Activated CD8-positive, alpha-beta memory T cell treated with anti-CD3 and anti-CD28 coated beads, Interleukin-2, amount 10 ng/mL, durations not matched to agents 7 days and 5 days (primary cell): Measurements from ENCODE around the gene PADI2. TPM values are rescaled to one million over a fixed set of nuclear protein-coding genes. Genes with fewer than 3 reads are reported as not detected.

Experiments
- ATAC-seq: fragments of 150-1000 bp; cut with Tn5 transposase; one replicate; pipeline ENCODE4 v1.10.0; 2021; ENCODE audit warnings: moderate library complexity
- CTCF ChIA-PET: fragments of 350-600 bp; sonication (Branson Sonifier 250); formaldehyde crosslinking; loops from one replicate; lab custom pipeline; 2021; ENCODE audit warnings: antibody characterized with exemption; lab: Charles Lee
- DNase-seq: peaks from one replicate; pipeline ENCODE4 v3.0.0-alpha.2; 2020
- H3K27ac Mint-ChIP-seq: one replicate; pipeline ENCODE4 v1.8.0; 2021; ENCODE audit warnings: mild to moderate bottlenecking, mixed read lengths
- H3K27me3 Mint-ChIP-seq: one replicate; pipeline ENCODE4 v1.8.0; 2021; ENCODE audit warnings: mixed read lengths
- H3K36me3 Mint-ChIP-seq: one replicate; pipeline ENCODE4 v1.8.0; 2021; ENCODE audit warnings: mild to moderate bottlenecking, mixed read lengths
- H3K4me1 Mint-ChIP-seq: one replicate; pipeline ENCODE4 v1.8.0; 2021; ENCODE audit warnings: mixed read lengths
- H3K4me3 Mint-ChIP-seq: one replicate; pipeline ENCODE4 v1.8.0; 2021; ENCODE audit warnings: mild to moderate bottlenecking, moderate library complexity, mixed read lengths
- H3K9me3 Mint-ChIP-seq: one replicate; pipeline ENCODE4 v1.8.0; 2022; ENCODE audit warnings: low read depth, mixed read lengths
- total RNA-seq, 2 experiments: library from RNA; stranded (reverse); gene quantifications; one replicate each; pipeline ENCODE4 v1.2.3, GENCODE V29; 2021

The PADI2 gene
- total RNA-seq, 2 experiments from 2014 or later: 0.09 to 0.23 TPM

DNA sequence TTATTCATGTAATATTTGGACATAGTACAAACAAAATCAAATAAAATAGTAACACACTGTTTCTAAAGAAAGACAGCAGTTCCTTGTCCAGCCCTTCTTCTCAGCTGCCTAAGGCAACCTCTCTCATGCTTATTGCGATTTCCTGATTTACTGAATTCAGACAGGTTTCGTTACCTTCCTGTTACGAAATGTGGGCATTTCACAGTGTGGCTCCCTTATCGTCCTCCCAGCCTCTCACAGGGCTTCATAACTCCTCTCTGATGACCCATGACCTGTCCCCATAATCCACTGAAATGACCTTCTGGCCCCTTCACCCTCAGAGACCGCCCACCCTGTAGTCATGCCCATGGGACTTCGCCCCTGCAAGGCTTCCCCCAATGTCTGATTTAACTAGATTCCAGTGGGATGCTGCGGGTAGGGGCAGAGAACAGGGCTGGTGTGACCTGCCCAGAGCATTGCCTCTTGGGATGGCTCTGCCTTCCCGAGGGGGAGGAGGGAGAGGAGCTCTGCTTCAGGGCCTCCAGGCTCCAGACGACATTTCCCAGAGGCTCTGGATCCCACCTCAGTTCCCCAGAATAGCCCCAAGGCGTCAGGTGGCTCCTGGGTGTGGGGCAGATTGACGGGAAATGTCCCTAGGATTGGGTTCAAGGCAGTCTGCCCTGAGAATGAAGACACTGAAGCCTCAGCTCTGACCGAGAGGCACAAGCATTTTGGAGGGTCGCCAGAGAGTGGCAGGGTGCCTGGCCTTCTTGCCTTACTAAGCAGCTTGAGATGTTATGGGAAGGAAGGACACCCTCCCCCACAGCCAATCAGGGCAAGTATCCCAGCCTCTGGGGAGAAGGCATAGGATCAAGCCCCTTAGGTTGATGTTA is 20.6 kb downstream of the PADI2 start:
- CTCF ChIA-PET: no interaction called here
- H3K4me3 Mint-ChIP-seq: no peak overlapping the region
- H3K27me3 Mint-ChIP-seq: peaks cover 13% of the 10 kb centered on the region
- no peaks in the 10 kb centered on the region for H3K4me1 Mint-ChIP-seq
- H3K36me3 Mint-ChIP-seq: no peaks in the 10 kb centered on the region
- DNase-seq: no peak
- no peak overlapping the region for H3K27ac Mint-ChIP-seq
- ATAC-seq: no peak
- H3K9me3 Mint-ChIP-seq: no peaks in the 10 kb centered on the region

DNA sequence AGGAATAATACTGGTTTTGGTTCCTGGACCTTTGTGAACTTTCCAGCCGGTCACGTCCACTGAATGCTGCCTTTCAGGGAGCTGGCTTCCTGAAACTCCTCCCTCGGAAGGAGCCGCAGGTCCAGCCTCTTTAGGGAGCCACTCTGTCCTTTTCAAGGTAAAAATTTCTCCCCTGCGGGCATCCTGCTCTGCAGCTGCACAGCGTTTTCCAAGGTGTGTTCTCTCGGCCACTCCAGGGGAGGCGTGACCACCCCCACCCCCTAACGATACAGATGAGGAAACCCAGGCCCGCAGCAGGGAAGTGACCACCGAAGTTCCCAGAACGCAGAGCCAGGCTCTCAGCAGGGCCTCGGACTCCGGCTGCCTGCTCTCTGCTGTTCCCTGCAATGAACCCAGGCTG is 21.5 kb downstream of the PADI2 start:
- Mint-ChIP-seq H3K36me3 (no peaks in the 10 kb centered on the region), H3K27ac (no peak overlapping the region), H3K4me3 (no peak overlapping the region), H3K4me1 (no peaks in the 10 kb centered on the region), H3K9me3 (no peaks in the 10 kb centered on the region), H3K27me3 (peaks cover 13% of the 10 kb centered on the region)
- ATAC-seq: no peak
- CTCF ChIA-PET: no interaction called here
- DNase-seq: no peak

DNA sequence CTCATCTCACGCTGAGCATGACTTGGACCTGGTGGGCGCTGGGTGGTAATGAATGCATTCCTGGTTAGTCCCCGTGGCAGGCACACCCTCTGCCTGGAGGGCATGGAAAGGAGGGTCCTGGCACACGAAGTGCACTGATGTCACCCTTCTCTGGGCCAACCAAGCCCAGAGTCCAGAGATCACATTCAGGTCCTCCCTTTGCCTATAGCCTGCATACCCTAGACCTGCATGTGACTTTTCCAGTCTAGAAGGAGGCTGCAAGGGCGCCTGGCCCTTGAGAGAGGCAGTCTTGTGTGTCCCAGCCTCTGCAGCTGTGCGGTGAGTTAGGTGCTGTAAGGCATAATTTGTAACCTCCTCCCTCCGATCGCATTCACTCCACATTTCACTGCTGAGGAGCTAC is 22.1 kb downstream of the PADI2 start:
- H3K9me3 Mint-ChIP-seq: no peaks in the 10 kb centered on the region
- H3K27ac Mint-ChIP-seq: no peak overlapping the region
- CTCF ChIA-PET: no interaction called here
- H3K27me3 Mint-ChIP-seq: peaks cover 13% of the 10 kb centered on the region
- DNase-seq (no peak), ATAC-seq (no peak)
- H3K4me1 Mint-ChIP-seq: no peaks in the 10 kb centered on the region
- H3K36me3 Mint-ChIP-seq: no peaks in the 10 kb centered on the region
- no peak overlapping the region for H3K4me3 Mint-ChIP-seq

DNA sequence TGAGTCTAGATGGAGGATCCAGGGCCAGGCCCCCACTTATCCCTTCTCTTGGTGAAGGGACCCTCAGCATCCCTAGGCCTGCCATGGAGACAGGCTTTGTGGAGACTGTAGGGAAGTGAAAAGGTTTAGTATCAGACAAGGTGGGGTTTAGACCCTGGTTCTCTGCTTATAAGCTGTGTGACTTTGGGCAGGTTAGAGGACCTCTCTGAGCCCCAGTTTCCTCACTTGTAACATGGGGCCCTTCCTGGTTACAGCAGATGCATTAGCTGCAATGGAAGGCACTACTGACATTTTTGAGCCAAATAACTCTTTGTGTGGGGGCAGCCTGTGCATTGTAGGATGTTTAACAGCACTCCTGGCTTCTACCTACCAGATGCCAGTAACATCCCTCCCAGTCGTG is 22.7 kb downstream of the PADI2 start:
- H3K9me3 Mint-ChIP-seq: no peaks in the 10 kb centered on the region
- no peak overlapping the region for H3K27ac Mint-ChIP-seq
- H3K27me3 Mint-ChIP-seq: peaks cover 13% of the 10 kb centered on the region
- ATAC-seq (no peak), DNase-seq (no peak)
- no peaks in the 10 kb centered on the region for H3K36me3 Mint-ChIP-seq
- H3K4me3 Mint-ChIP-seq: no peak overlapping the region
- H3K4me1 Mint-ChIP-seq: no peaks in the 10 kb centered on the region
- CTCF ChIA-PET: no interaction called here

DNA sequence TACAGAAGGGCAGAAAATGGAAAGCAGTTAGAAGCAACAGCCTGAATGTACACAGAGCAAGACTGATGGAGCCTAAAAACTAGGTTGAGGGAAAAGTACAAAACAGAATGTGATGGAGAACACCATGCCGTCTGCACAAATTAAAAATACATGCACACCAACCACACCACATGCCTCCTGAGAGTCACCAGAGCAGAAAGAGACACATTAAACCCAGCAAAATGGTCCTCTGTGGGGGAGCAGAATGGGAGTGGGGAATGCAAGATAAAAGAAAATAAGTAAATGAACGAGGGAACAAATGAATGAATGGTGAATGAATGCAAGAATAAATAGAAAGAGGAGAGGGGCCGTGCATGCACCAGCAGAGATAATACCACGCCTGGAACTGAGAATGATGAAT is 24.1 kb downstream of the PADI2 start:
- Mint-ChIP-seq H3K9me3 (no peaks in the 10 kb centered on the region), H3K4me3 (no peak overlapping the region), H3K36me3 (no peaks in the 10 kb centered on the region), H3K27me3 (peaks cover 13% of the 10 kb centered on the region), H3K27ac (no peak overlapping the region), H3K4me1 (no peaks in the 10 kb centered on the region)
- CTCF ChIA-PET: no interaction called here
- no peak for ATAC-seq
- no peak for DNase-seq

DNA sequence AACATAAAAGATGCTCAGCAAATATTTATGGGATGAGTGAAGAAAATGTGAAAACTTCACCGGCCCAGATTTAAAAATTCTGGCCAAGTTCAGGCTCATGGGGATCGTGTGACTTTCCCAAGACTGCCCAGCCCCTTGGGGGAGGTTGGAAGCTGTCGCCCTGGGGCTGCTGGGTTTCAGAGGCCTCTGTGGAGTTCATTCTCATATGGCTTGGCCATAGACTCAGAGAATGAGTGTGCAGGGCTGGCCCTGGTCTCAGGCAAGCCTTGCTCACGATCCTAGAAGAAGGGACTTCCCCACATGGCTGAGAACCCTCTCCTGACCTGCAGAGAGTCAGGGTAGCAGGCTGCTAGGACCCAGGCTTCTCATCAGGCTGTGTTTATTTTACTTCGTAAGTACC is 24.6 kb downstream of the PADI2 start:
- peaks cover 12% of the 10 kb centered on the region for H3K27me3 Mint-ChIP-seq
- DNase-seq (no peak), ATAC-seq (no peak)
- no peak overlapping the region for H3K4me3 Mint-ChIP-seq
- no peaks in the 10 kb centered on the region for H3K4me1 Mint-ChIP-seq
- H3K9me3 Mint-ChIP-seq: no peaks in the 10 kb centered on the region
- no peaks in the 10 kb centered on the region for H3K36me3 Mint-ChIP-seq
- CTCF ChIA-PET: no interaction called here
- H3K27ac Mint-ChIP-seq: no peak overlapping the region

DNA sequence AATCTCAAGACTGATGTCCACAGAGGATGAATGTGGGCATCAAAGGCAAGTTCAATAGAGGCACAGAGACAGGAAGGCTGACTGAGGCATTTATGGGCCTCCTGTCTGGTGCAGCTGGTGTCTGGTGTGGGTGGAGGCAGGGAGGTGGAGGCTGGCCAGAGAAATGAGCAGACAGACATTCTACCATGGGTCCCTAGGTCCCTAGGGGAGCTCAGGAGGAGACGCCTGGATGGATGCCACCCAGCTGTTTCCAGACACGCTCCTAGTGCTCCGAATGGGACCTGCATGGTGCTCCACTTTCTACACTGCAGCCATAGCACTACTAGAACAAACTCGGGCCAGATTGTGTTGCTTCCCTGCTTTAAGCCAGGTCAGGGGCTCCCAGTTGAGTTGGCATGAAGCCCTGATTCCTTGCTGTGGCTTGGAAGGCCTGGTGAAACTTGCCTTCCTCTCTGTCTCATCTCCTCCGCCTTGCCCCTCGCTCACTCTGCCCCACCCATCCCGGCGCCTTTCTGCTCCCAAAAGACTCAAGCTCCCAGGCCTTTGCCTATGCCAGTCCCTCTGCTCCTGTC is 25.3 kb downstream of the PADI2 start:
- no peak for ATAC-seq
- Mint-ChIP-seq H3K27ac (no peak overlapping the region), H3K4me3 (no peak overlapping the region), H3K27me3 (peaks cover 6% of the 10 kb centered on the region), H3K9me3 (no peaks in the 10 kb centered on the region), H3K36me3 (no peaks in the 10 kb centered on the region), H3K4me1 (no peaks in the 10 kb centered on the region)
- DNase-seq: no peak
- CTCF ChIA-PET: no interaction called here

DNA sequence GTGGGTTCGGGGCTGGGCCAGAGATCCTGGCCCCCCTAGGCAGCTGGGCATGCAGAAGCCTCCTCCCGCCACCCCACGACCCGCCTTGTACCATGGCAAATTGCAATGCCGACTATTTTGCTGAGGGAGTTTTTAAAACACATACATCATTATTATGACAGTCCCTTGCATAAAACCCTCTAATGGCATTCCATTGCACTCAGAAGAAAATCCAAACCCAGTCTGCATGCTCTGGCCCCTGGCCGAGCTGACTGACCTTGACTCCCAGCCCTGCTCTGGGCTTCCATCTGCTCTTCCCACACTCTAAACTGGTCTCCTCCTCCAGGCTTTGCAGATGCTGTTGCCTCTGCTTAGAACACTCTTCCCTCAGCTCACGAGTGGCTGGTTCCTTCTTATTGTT is 28.0 kb downstream of the PADI2 start:
- CTCF ChIA-PET: no interaction called here
- H3K27me3 Mint-ChIP-seq: peaks cover 6% of the 10 kb centered on the region

DNA sequence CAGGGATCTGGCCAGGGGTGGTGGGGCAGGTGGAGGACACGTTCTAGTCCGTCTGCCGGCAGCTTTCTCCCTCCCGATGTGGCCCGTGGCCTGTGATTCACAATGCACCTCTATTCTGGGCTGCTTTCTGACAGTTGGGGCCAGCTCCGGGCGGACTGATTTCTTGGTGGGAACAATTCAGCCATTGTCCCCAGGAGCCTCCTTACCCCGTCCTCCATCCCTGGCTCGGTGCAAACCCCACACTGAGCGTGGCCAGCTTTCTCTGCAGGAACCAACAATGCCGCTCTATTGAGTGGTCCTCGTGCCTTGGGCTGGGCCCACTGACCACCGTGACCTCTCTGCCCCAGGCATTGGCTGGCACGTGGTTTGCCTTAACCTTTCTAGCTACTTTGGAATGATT is 29.7 kb downstream of the PADI2 start:
- Mint-ChIP-seq H3K4me1 (no peaks in the 10 kb centered on the region), H3K27ac (no peak overlapping the region), H3K36me3 (no peaks in the 10 kb centered on the region), H3K27me3 (no peaks in the 10 kb centered on the region), H3K9me3 (no peaks in the 10 kb centered on the region), H3K4me3 (no peak overlapping the region)
- no peak for ATAC-seq
- no peak for DNase-seq
- CTCF ChIA-PET: no interaction called here

More for the DNA sequence above, 28.0 kb downstream of the PADI2 start:
- no peak overlapping the region for H3K27ac Mint-ChIP-seq
- DNase-seq (no peak), ATAC-seq (no peak)
- no peaks in the 10 kb centered on the region for H3K4me1 Mint-ChIP-seq
- no peaks in the 10 kb centered on the region for H3K9me3 Mint-ChIP-seq
- H3K4me3 Mint-ChIP-seq: no peak overlapping the region
- no peaks in the 10 kb centered on the region for H3K36me3 Mint-ChIP-seq

DNA sequence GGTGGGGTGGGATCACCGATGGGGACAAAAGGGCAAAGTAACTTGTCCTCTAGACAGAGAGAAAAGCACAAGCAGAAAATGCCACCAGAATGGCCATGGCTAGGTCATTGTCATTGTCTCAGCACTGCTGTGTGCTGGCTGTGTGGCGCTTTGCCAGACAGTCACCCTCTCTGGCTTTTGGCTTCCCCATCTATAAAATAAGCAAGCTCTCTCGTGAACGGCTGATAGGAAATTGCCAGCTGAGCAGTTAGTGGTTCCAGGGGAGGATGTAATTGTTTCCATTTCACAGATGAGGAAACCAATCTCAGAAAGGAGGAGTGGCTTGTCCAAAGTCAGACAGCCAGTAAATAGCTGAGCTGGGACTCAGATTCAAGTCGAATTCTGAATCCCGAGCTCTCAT is 32.5 kb downstream of the PADI2 start:
- no peaks in the 10 kb centered on the region for H3K9me3 Mint-ChIP-seq
- ATAC-seq (no peak), DNase-seq (no peak)
- no peaks in the 10 kb centered on the region for H3K27me3 Mint-ChIP-seq
- H3K36me3 Mint-ChIP-seq: no peaks in the 10 kb centered on the region
- H3K27ac Mint-ChIP-seq: no peak overlapping the region
- CTCF ChIA-PET: no interaction called here
- H3K4me1 Mint-ChIP-seq: no peaks in the 10 kb centered on the region
- H3K4me3 Mint-ChIP-seq: no peak overlapping the region

DNA sequence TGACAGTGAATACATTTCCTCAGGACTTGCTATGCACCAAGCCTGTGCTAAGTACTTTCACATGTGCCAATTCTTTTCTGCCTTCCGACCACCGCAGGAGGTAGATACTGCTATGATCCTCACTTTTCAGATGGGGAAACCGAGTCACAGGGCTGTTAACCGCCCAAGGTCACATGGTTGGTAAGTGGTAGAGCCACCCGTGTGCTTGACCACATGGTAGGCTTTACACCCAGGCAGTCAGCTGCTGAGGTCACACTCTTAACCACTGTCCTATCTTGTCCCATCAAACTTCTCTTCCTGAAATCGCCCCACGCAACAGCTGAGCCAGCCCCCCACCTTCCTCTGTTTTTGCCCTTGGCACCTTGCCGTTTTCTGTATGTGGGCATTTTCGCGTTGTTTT is 34.5 kb downstream of the PADI2 start:
- CTCF ChIA-PET: no interaction called here
- Mint-ChIP-seq H3K9me3 (no peaks in the 10 kb centered on the region), H3K4me1 (no peaks in the 10 kb centered on the region), H3K4me3 (no peak overlapping the region), H3K36me3 (no peaks in the 10 kb centered on the region), H3K27ac (no peak overlapping the region), H3K27me3 (no peaks in the 10 kb centered on the region)
- no peak for ATAC-seq
- DNase-seq: no peak

DNA sequence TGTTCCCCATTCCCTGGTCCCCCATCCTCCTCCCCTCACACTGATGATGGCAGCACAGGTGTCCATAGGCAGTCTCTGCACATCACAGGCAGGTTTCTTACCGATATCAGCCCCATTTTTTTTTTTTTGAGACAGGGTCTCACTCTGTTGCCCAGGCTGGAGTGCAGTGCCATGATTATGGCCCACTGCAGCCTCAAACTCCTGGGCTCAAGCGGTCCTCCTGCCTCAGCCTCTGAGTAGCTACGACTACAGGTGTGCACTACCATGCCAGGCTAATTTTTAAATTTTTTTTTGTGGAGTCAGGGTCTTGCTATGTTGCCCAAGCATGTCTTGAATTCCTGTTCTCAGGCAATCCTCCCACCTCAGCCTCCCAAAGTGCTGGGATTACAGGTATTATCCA is 36.5 kb downstream of the PADI2 start:
- H3K4me3 Mint-ChIP-seq: no peak overlapping the region
- H3K4me1 Mint-ChIP-seq: no peaks in the 10 kb centered on the region
- H3K9me3 Mint-ChIP-seq: no peaks in the 10 kb centered on the region
- ATAC-seq (no peak), DNase-seq (no peak)
- no peaks in the 10 kb centered on the region for H3K27me3 Mint-ChIP-seq
- H3K36me3 Mint-ChIP-seq: no peaks in the 10 kb centered on the region
- no peak overlapping the region for H3K27ac Mint-ChIP-seq
- CTCF ChIA-PET: no interaction called here

DNA sequence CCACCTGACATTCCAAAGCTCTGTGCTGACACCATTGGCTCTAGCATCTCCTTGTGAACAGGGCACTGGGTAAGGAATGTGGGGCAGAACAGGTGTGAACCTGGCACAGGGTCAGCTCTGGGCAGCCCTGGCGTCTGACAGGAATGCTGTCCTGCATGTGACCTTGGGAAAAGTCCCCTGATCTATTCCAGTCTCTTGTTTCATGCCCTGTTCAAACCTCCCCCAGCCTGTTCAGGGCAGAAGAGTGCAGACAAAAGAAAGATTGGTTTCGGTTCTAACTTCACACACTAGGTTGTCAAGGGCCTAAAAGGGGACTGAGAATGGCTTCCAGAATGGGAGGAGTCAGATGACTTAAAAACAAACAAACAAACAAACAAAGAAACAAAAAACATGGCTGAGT is 37.8 kb downstream of the PADI2 start:
- no peak overlapping the region for H3K27ac Mint-ChIP-seq
- H3K9me3 Mint-ChIP-seq: no peaks in the 10 kb centered on the region
- peaks cover 2% of the 10 kb centered on the region for H3K4me1 Mint-ChIP-seq
- ATAC-seq (no peak), DNase-seq (no peak)
- H3K27me3 Mint-ChIP-seq: no peaks in the 10 kb centered on the region
- no peaks in the 10 kb centered on the region for H3K36me3 Mint-ChIP-seq
- CTCF ChIA-PET: no interaction called here
- H3K4me3 Mint-ChIP-seq: no peak overlapping the region

DNA sequence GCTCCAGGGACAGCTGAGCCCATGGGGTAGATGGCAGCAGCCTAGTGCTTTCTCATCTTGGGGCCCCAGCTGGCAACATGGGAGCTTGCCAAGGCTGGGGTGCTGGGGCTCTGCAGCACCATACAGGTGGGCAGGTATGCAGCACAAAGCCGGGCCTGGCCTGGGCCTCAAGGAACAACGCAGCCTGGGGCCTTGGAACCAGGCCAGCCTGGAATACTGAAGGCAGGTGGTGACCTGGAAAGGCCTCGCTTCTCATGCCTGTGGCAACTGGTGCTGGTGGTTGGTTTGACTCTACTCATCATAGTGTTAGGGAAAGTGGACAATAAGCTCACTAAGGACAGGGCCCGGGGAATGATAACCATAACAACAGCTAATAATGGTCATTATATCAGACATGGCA is 38.4 kb downstream of the PADI2 start:
- Mint-ChIP-seq H3K4me3 (no peak overlapping the region), H3K9me3 (no peaks in the 10 kb centered on the region), H3K27ac (no peak overlapping the region), H3K36me3 (no peaks in the 10 kb centered on the region), H3K4me1 (peaks cover 2% of the 10 kb centered on the region), H3K27me3 (no peaks in the 10 kb centered on the region)
- CTCF ChIA-PET: no interaction called here
- DNase-seq (no peak), ATAC-seq (no peak)
